Activated CD4-positive, alpha-beta T cell treated with anti-CD3 and anti-CD28 coated beads, Interleukin-10, Interleukin-2, amounts not matched to agents 100 ng/mL and 50 ng/mL, durations not matched to agents 16 hours and 8 hours (primary cell): Measurements from ENCODE around the gene TCIRG1.
"Not testable (repeated sequence)": the region's sequence is repeated elsewhere in the genome, so short reads cannot be mapped to it uniquely, and the experiment has no call there.

Source experiments
- DNase-seq: peaks from one replicate; pipeline ENCODE4 v3.0.0-alpha.2; 2020

TCIRG1 gene

DNA sequence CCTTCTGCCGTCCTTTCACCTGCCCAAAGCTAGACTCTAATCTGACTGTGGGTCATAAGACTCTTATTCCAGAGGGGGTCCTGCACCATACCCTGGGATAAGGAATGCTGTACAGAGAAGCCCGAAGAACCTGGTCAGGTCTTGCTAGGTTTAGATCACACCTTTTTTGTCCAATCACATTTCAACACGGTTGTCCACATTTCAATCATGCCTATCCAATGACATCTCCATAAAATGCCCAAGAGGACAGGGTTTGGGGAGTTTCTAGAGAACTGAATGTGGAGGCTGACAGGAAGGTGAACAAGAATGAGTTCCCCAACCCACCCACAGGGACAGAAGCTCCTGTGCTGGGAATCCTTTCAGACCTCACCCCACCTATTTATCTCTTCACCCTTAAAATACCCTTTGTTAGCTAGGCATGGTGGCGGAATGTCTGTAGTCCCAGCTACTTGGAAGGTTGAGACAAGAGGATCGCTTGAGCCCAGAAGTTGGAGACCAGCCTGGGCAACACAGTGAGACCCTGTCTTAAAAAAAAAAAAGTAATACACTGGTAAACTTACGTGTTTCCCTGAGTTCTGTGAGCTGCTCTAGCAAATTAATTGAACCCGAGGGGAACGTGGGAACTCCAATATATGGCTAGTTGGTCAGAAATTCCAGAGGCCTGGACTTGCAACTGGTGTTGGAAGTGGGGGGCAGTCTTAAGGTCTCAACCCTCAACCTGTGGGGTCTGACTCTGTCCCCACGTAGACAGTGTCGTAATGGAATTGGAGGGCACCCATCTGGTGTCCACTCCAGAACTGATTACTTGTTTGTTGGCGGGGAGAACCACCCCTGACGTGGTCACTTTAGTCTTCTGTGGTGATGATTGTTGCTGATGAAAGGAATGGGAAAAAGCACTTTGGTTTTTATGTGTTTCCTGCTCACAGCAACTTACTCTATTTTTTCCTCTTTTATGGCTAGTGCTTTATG lies 17.8 kb downstream of the TCIRG1 start:
- DNase-seq: no peak

DNA sequence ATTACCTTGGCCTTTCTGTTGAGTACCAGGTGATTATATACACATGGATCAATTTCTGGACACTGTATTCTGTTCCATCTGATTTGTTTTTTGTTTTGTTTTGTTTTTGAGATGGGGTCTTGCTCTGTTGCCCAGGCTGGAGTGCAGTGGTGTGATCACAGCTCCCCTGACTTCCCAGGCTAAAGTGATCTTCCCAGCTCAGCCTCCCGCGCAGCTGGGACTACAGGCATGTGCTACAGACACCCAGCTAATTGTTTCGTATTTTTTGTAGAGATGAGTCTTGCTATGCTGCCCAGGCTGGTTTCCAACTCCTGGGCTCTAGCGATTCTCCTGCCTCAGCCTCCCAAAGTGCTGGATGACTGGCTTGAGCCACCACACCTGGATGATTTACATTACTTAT lies 19.0 kb downstream of the TCIRG1 start:
- DNase-seq: no peak

DNA sequence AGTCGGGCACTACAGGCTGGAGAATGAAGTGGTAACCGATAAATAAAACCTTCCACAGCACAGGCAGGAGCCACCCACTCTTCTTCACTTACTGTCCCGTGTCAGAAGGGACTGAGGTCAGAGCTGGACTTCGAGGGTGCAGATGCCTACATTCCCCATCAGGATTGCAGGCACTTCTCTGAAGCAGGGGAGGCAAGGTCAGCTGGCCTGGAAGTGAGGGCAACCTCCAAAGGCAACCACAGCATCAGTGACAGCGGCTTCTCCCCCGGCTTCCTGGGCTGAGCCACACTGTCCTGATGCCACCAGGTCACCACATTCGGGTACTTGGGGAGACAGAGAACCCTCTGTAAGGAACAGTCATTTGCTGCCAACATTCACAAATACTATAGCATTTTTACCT lies 22.7 kb downstream of the TCIRG1 start:
- no peak for DNase-seq

DNA sequence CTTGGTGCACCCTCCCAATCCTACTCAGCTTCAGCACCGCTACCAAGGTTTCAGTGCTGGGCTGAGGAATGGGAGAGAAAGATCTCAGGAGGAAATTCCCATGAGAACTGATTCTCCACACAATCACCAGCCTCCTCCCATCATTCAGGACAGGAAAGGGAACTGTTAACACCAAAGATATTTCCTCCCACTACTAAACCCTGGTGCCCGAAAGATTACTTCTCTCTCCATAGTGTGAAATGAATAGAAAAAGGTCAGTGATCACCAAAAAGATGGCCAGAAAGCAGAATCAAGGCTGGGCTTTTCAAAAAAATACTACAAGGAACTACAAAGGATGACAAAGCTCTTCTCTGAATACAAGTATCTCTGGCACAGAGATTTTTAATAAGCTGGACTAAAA lies 26.1 kb downstream of the TCIRG1 start:
- DNase-seq: no peak

DNA sequence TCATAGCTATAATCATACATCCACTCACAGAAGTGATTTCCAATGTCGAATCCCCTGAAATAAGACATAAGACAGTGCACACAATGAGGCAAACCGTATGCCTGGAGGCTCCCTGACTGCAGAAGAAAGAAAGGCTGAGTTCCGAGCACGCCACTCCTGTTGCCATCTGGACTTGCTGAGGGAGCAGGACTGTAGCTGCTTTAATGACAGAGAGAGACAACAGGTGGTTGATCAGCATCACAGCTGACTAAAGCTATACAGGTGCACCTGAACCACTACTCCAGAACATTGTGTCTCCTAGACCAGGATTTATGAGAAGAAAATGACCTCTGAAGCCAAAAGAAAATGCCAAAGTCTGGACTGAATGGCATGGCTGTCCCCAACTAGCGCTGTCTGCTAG lies 27.0 kb downstream of the TCIRG1 start:
- no peak for DNase-seq

DNA sequence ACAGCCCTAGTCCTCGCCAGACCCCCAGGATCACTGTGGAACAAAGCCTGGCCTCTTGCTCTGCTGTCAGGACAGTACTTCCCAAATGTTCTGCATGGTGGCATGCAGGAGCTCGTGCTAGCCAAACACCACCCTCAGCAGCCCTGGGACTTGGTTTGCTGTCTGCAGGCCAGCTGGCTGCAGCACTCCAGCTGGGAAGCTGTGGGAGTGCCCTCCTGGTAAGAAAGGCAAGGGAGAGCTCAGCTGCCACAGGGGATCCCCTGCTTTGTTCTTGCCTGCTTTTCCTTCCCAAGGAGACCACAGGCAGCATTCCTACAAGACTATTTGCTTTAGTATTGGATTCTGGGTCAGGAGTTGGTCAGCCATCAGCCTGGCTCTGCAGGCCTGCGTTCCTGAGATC lies 27.9 kb downstream of the TCIRG1 start:
- DNase-seq: no peak

DNA sequence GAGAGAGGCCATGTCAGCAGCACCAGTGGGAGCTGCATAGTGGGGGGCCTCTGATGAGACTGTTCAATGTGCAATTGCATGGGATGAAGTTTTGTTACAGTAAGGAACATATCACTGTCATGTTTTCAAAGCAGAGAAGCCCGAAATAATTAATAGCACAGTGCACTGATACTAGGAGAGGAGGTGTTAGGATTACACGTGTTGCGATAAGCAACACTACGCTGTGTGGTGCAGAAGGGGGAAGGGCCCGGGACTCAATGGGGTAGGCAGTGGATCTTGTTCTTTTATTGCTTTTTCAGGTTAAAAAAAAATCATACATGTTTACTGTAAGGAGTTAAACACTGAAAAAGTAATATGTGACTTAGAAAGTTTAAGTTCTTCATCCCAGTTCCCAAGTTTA lies 29.2 kb downstream of the TCIRG1 start:
- no peak for DNase-seq

DNA sequence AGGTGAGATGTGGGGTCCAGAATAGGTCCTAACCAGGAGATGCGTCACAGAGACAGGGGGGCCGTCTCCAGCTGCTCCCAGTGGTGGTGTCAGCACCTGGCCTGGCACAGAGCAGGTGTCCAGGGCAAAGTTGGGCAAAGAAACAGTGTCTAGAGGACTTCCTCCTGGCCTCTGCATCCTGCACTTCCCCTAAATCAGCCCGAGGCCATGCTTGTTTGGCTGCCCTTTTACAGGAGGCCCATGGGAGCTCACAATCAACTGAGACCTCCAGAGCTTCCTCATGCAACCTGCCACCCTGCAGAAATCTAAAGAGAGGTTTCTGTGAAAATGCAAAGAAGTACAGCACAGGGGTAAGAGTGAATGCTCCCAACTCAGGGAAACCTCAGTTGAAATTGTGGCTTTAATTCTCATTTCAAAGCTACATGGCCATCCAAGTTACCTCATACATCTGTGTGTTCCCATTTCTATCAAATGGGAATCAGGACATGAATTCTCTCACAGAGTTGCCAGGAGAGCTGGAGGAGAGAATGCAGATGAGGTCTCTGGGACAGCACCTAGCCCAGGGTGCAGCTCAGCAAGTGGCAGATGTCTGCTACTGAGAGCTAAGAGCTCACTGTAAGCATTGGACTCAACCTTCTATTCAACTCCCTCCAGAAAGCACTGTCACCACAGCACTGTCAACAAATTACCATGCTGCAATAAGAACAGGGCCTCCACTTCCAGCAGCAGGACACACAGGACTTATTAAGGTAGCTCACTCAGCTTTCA lies 32.6 kb downstream of the TCIRG1 start:
- DNase-seq: no peak

DNA sequence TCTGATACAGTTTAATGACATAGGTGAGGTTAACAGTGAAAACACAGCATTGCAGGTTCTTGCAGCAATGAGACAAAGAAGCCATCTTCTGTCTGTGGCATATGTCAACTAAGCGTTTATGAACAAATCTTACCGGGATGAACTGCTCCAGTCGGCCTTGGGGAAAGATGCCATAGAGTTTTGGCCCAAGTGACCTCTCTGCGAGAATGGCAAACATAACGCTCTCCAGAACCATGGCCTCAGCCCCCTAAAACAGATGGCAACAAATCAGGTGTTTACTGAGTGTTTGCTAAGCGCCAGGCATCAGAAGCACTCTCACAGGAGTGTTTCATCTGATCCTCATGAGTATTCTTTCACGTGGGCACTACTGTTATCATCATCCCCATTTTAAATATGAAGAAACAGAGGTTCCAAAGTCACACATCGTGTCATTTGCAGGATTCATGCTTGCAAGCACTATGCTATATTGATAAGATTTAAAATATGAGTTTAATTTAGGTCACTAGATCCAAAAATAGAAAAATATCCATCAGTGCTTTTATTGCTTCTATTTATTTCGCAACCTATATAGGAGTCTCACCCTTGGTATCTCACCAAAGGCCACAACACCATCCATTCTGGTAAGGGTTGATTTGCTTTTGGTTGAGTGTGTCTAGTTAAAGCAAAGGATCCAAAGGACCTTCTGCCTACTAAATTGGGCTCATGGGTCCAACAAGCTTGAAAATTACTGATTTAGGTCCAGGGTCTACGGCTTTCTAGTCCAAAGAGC lies 35.9 kb downstream of the TCIRG1 start:
- no peak for DNase-seq

DNA sequence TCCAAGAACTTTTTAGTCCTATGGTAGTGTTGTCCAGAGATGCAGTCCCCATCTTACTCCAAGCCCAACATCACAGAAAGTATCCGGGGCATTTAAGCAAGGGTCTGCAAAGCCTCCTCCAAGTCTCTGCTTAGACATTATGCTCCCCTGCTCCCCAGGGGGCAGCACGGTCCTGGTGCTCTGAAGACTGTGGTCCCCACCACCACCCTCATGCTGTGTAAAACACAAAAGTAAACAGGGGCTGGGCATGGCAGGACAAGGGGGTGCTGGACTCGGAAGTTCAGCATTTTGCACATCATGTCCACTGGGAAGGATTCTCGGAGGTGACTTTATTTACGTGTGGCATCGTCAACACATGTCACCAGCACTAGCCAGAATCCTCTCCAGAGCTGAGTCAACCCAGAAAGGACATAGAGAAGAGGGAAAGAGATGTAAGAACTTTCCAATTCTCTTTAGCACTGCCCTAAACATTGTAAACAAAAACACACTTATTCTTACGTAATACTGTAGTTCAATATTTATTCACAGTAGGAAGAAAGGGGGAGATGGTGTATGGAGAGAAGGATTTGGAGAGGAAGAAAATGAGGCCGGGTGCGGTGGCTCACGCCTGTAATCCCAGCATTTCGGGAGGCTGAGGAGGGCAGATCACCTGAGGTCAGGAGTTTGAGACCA lies 37.7 kb downstream of the TCIRG1 start:
- no peak for DNase-seq

DNA sequence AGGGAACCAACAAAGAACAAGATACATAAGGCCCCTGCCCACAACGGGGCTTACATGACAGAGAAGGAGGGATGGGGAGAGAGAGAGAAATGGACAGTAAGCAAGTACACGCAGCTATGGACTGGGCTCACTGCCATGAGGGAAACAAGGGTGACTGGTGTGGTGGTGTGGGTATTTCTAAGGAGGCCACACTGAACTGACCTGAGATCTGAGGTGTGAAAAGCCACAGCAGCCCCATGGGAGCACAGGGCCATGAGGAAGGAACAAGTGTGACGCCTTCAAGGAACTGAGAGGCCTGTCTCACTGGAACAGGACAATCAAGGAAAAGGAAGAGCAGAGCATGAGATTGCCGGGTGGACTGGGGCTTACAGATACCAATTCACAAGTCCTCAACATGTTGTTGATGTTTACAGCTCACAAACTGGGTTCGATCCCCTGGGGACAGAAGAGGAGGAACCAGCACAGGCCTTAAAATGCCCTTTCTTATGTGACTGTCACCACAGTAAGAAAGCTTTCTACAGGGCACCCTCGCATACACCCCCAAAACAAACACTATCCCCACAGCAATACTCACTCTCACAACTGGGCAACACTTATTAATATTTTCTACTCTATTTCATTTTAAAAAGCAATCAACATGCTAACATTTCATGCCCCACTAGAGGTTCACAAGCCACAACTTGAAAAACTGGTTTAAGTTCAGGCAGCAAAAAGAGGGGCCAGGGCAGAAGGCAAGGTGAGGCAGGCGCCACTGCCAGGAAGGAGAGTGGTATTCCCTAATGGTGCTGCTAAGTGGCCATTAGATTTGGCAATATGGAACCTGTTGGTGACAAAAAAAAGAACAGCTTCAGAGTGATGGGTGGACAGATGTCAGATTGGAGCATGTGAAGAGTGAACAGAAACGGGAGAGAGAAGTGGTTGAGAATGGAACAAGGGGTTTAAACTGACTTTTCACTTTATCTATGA lies 39.1 kb downstream of the TCIRG1 start:
- DNase-seq: no peak

DNA sequence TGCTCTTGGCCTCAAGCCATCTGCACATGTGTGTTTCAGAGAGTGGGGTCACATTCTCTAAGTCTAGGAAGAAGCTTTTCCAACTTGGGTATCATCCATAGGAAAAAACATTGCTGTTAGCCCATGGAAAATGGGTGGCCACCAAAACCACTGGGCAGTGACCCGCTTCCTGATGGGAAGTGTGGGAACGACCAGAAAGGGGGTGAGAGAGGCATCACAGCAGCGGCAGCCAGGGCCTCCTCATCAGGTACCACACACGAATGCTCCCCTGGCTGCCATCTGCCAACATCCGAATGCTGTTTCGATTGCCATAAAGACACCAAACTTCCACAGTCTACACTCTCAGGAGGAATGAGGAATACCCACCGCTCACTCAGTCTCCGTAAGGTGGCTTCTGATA lies 42.0 kb downstream of the TCIRG1 start:
- no peak for DNase-seq

DNA sequence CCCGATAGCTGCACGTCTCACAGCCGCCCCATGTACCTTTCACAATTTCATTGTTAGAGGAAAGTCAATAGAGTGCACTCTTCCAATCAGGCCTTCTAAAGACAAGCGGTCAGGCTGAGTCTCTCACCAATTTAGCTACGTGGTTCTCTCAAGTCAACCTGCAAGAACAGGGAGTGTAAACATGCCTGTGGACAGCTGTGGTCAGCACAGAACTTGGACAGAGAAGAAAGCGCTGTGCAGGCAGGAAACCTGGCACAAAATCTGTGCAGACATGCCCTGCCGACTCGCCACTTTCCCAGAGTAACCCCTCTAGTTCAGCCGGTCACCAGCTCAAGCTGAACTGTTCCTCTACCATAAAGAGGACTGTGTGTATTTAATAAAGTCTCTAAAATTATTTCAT lies 42.9 kb downstream of the TCIRG1 start:
- DNase-seq: no peak

DNA sequence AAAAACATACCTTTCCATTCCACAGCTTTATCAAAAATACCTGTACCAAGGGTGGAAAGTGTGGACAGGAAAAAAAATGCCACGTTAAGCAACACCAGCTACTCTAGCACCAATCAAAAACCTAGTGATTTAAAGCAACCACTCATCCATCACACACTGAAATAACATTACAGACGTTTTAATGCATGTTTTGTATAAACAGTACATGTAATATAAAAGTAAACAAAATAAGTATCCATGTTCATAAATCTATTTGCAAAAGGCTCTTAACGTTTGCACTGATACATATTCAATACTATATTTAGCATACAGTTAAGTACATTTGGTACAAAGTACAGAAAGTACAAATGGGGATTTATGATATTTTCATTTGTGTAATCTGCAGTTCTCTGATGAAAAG lies 43.7 kb downstream of the TCIRG1 start:
- DNase-seq: no peak

DNA sequence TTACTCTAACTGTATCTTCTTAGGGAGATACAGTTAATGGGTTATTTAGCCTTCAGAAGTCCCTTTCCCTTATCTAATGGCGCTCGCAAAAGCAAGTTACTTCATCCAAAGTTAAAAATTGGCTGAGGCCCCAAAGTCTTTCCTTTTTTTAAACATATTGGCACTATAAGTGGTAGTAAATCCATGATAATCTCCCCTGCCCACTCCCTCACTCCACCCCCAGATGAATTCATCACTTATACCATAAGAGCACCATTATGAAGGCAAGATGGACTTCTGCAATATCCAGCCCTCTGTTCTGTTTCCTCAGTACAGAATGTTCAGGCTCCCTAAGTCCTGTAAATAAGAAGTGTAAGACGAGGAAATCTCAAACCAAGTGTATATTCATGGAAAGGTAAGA lies 44.7 kb downstream of the TCIRG1 start:
- DNase-seq: no peak

DNA sequence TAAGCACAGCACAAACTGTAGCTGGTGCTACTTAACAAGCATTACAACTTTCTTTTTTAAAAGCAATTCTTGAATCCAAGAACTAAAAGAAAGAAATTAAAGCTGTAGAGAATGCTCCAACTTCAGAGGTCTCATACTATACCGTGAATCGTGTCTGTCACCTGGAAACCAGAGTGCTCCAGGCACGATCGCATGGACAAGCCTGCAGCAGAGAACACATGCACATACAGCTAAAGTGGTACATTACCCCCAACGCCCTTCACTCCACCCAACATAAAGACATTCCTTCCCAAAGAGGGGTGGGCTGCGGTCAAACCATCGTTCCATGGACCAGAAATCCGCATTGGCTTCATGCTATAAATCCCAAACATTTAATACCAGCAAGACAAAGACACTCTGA lies 50.9 kb downstream of the TCIRG1 start:
- DNase-seq: no peak

DNA sequence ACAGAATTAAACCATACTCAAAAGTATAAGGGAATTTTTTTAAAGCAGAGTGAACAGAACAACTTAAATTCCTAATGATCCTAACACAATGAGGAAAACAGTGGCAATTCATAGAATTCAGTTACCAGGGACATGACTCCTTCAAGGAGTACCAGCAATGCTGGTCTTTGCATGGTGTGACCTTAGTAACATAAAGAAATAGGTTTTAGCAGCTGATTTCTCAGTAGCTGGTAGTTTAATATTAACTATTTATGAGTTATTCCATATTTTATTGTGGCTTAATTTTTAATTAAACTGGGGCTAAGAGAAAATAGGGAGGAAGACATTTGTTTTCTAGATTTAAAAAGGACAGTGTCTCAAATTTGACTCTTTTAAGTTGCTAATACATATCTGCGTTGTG lies 51.5 kb downstream of the TCIRG1 start:
- no peak for DNase-seq

DNA sequence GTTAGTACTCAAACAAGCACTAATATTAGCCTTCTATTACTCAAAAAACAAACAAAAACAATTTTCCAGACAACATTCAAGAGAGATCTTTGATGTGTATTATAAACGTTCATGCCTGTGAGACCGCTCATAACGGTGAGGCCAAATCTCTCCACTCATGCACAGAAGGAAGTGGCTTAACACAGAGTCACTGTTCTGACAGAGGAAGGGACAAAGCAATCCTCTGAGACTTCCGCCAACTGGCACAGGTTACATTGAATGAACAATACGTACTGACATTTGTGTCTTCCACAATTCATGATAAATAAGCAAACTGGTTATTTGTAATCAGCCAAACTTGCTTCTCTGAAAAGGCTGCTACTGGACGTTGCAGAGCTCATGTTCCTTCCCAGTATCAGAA lies 51.9 kb downstream of the TCIRG1 start:
- peak; percentile 10 for DNase-seq

DNA sequence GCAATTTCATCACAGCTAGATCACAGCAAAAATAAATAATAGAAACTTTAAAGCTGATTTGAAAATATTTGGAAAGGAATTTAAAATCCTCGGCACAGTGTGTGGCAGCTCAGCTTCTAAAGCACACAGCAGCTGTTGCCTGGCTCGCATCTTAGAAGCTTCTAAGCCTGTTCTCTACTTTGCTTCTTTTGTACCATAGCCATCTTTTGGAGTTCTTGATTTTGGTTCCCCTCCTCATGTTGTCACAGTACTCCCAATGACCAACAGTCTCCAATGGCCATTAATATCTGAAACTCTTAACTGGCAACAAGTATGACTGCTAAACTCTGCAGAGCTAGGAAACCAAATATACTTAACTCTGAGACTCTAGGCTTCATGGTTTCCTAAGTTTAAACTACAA lies 53.6 kb downstream of the TCIRG1 start:
- no peak for DNase-seq

DNA sequence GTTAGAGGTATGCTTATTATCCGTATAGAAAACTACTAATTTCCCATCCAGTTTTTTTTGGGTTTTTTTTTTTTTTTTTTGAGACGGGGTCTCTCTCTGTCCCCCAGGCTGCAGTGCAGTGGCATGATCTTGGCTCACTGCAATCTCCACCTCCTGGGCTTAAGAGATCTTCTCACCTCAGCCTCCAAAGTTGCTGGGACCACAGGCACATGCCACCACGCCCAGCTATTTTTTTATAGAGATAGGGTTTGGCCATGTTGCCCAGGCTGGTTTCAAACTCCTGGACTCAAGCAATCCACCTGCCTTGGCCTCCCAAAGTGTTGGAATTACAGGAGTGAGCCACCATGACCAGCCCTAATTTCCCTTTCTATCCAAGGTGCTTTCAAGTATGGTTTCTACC lies 54.1 kb downstream of the TCIRG1 start:
- DNase-seq: not testable (repeated sequence)

DNA sequence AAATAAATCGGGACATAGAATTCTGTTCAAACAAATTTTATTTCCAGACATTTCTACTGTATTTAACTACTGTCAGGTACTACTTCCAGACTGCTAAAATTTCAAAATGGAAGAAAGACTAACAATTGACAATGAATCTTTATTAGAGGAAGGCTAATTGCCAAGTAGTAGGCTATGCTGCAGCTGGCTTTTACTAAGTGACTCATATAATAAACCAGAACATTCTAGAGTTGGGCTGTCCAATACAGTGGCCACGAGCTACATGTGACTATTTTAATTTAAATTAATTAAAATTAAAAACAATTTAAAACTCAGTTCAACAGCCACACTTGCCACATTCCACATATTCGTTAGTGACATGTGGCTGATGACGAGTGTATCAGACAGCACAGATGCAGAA lies 54.7 kb downstream of the TCIRG1 start:
- DNase-seq: no peak

DNA sequence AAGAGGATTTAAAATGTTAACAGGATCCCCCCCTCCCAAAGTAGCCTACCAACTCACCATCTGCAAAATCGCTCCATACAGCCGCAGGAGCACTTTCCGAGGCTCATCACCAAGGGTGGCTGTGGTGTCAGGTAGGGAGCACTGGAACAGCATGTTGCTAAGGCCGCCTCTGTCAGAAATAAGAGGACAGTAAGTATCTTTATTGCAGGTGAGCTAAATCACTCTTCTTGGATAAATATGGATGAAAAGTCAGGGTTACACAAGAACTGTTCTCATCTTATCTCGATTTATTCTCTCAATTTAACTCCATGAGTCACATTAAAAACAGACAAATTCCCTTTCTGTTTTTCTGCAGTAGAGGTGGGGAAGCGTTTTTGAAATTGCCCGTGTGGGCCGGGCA lies 58.1 kb downstream of the TCIRG1 start:
- DNase-seq: no peak
